ENCODE measurements around the gene LORICRIN.

DNA sequence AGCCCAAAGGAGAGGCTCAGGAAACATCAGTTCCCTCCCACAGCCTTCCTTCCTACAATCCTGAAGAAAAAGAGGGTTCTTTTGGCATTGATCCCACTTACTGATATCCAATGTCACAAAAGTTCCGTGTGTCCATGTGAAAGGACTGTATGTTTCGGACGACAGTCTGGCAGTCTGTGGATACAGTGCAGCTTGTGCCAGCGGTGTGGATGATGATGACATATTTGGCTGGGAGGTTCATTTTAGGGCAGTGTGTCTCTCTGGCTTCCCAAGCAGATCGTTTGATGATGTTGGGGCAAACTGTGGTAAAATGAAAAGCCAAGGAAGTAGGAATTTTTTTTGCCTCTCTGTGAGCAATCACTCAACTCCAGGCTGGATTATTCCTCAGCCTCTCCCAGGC lies 42.8 kb downstream of the LORICRIN start:
- TF ChIP-seq CTCF (IDR thresholded peaks at IDR 0.05; ENCODE audit: poor library complexity), result no peak
- no peak for TF ChIP-seq EZH2phosphoT487 (IDR thresholded peaks at IDR 0.05; ENCODE audit: low read depth, severe bottlenecking, unreplicated experiment)

All from hepatocyte (in vitro differentiated cells).